GM18870 (cell line): Measurements from ENCODE around the gene PGLYRP4.
"Not testable (repeated sequence)": the region's sequence is repeated elsewhere in the genome, so short reads cannot be mapped to it uniquely, and the experiment has no call there.

ENCODE experiments used
- ATAC-seq: cut with Tn5 transposase; IDR thresholded peaks from one replicate; pipeline ENCODE4 v1.9.1; 2021; ENCODE audit warnings: moderate library complexity; ENCODE audit not compliant: unreplicated experiment

PGLYRP4 gene

GRCh38 chr1:153341431-153341934 lies 7.2 kb downstream of the PGLYRP4 start:
- ATAC-seq = no peak

GRCh38 chr1:153340356-153340755 lies 8.3 kb downstream of the PGLYRP4 start:
- ATAC-seq = no peak

GRCh38 chr1:153339802-153340201 lies 8.8 kb downstream of the PGLYRP4 start:
- ATAC-seq = no peak

- ATAC-seq = no peak
Measured at GRCh38 chr1:153337980-153338853, 10.4 kb downstream of the PGLYRP4 start.

GRCh38 chr1:153336650-153337049 lies 12.0 kb downstream of the PGLYRP4 start:
- no peak for ATAC-seq

GRCh38 chr1:153333902-153334301 lies 14.7 kb downstream of the PGLYRP4 start:
- ATAC-seq = no peak

- ATAC-seq = no peak
Measured at GRCh38 chr1:153324912-153325311, 23.7 kb downstream of the PGLYRP4 start.

GRCh38 chr1:153322568-153322967 lies 26.1 kb downstream of the PGLYRP4 start:
- ATAC-seq = no peak

GRCh38 chr1:153318145-153318544 lies 30.5 kb downstream of the PGLYRP4 start:
- not testable (repeated sequence) for ATAC-seq

GRCh38 chr1:153316013-153316412 lies 32.6 kb downstream of the PGLYRP4 start:
- ATAC-seq = not testable (repeated sequence)

GRCh38 chr1:153314388-153314787 lies 34.3 kb downstream of the PGLYRP4 start:
- not testable (repeated sequence) for ATAC-seq

GRCh38 chr1:153313288-153313687 lies 35.4 kb downstream of the PGLYRP4 start:
- no peak for ATAC-seq

GRCh38 chr1:153312570-153313186 lies 36.0 kb downstream of the PGLYRP4 start, which contains the start of gene PGLYRP3:
TSS of gene PGLYRP3 (minus strand) at chr1:153312952. CDS start at chr1:153310665, 2,287 bp downstream.
- no peak for ATAC-seq

- no peak for ATAC-seq
Measured at GRCh38 chr1:153310526-153310925, 38.1 kb downstream of the PGLYRP4 start.

GRCh38 chr1:153309441-153309840 lies 39.2 kb downstream of the PGLYRP4 start:
- ATAC-seq = no peak

GRCh38 chr1:153308540-153308939 lies 40.1 kb downstream of the PGLYRP4 start:
- ATAC-seq = no peak

GRCh38 chr1:153307221-153307600 lies 41.4 kb downstream of the PGLYRP4 start:
- ATAC-seq = no peak

- no peak for ATAC-seq
Measured at GRCh38 chr1:153306303-153307220, 42.1 kb downstream of the PGLYRP4 start.

GRCh38 chr1:153305682-153306081 lies 43.0 kb downstream of the PGLYRP4 start:
- ATAC-seq = no peak

GRCh38 chr1:153302308-153302707 lies 46.3 kb downstream of the PGLYRP4 start:
- no peak for ATAC-seq

- no peak for ATAC-seq
Measured at GRCh38 chr1:153293851-153294250, 54.8 kb downstream of the PGLYRP4 start.
